RPMI8226 (cell line): ENCODE results near the gene PEMT.
"Not testable (repeated sequence)": the region's sequence is repeated elsewhere in the genome, so short reads cannot be mapped to it uniquely, and the experiment has no call there.

Source experiments
- DNase-seq: peaks from one replicate; pipeline ENCODE4 v3.0.0-alpha.2; 2015

PEMT gene

GRCh38 chr17:17498606-17499301 lies 92.8 kb downstream of the PEMT start:
- no peak for DNase-seq

- DNase-seq: no peak
Observed at GRCh38 chr17:17497845-17498520, 93.5 kb downstream of the PEMT start.

- no peak for DNase-seq
Observed at GRCh38 chr17:17497065-17497844, 94.3 kb downstream of the PEMT start.

- DNase-seq: peak; percentile 85
Observed at GRCh38 chr17:17496189-17497064, 95.1 kb downstream of the PEMT start, which contains the start of gene RASD1. Gene RASD1, minus strand, starts transcription at chr17:17496395. Its CDS starts 214 bp downstream, at chr17:17496181.

- DNase-seq: no peak
Observed at GRCh38 chr17:17495536-17496188, 95.8 kb downstream of the PEMT start.

GRCh38 chr17:17494870-17495535 lies 96.5 kb downstream of the PEMT start:
- DNase-seq: no peak

GRCh38 chr17:17494499-17494869 lies 97.0 kb downstream of the PEMT start:
- DNase-seq: no peak

- DNase-seq: no peak
Observed at GRCh38 chr17:17493986-17494466, 97.5 kb downstream of the PEMT start.

- DNase-seq: no peak
Observed at GRCh38 chr17:17493249-17493985, 98.1 kb downstream of the PEMT start.

GRCh38 chr17:17492571-17492970 lies 98.9 kb downstream of the PEMT start:
- no peak for DNase-seq

- DNase-seq: no peak
Observed at GRCh38 chr17:17492085-17492484, 99.4 kb downstream of the PEMT start.

GRCh38 chr17:17491546-17491988 lies 99.9 kb downstream of the PEMT start:
- no peak for DNase-seq

- no peak for DNase-seq
Observed at GRCh38 chr17:17491031-17491471, 100.5 kb downstream of the PEMT start.

- no peak for DNase-seq
Observed at GRCh38 chr17:17487998-17488397, 103.5 kb downstream of the PEMT start.

- not testable (repeated sequence) for DNase-seq
Observed at GRCh38 chr17:17486416-17486815, 105.1 kb downstream of the PEMT start.

GRCh38 chr17:17485420-17485819 lies 106.1 kb downstream of the PEMT start:
- no peak for DNase-seq

- no peak for DNase-seq
Observed at GRCh38 chr17:17484451-17484899, 107.0 kb downstream of the PEMT start.

- no peak for DNase-seq
Observed at GRCh38 chr17:17481860-17482259, 109.6 kb downstream of the PEMT start.

GRCh38 chr17:17480593-17481148 lies 110.8 kb downstream of the PEMT start:
- no peak for DNase-seq

GRCh38 chr17:17479209-17479608 lies 112.3 kb downstream of the PEMT start:
- DNase-seq: no peak
